HEK293T (cell line): ENCODE data around the gene HOXC4.

Experiments used
- BHLHE40 ChIP-seq: fragments of 450-650 bp; IDR thresholded peaks from 2 replicates; pipeline ENCODE4 v1.6.1; 2016; ENCODE audit warnings: mild to moderate bottlenecking, moderate library complexity, borderline replicate concordance
- CTBP1 ChIP-seq: fragments of 450-650 bp; IDR thresholded peaks from 2 replicates; pipeline ENCODE4 v1.6.1; 2016; ENCODE audit warnings: borderline replicate concordance
- ELF4 ChIP-seq: fragments of 450-650 bp; IDR thresholded peaks from 2 replicates; pipeline ENCODE4 v1.6.1; 2017; ENCODE audit warnings: antibody characterized with exemption
- FOXM1 ChIP-seq: fragments of 450-650 bp; IDR thresholded peaks from 2 replicates; pipeline ENCODE4 v1.6.1; 2017; ENCODE audit warnings: mild to moderate bottlenecking, borderline replicate concordance
- LEF1 ChIP-seq: fragments of 450-650 bp; IDR thresholded peaks from 2 replicates; pipeline ENCODE4 v1.6.1; 2017; ENCODE audit warnings: mild to moderate bottlenecking, borderline replicate concordance
- PKNOX1 ChIP-seq: fragments of 450-650 bp; IDR thresholded peaks from 2 replicates; pipeline ENCODE4 v1.6.1; 2016
- SUZ12 ChIP-seq: fragments of 450-650 bp; IDR thresholded peaks from 2 replicates; pipeline ENCODE4 v1.6.1; 2016; ENCODE audit warnings: mild to moderate bottlenecking
- TARDBP ChIP-seq: fragments of 450-650 bp; IDR thresholded peaks from 2 replicates; pipeline ENCODE4 v1.6.1; 2016

GRCh38 chr12:54040648-54041047 lies 13.0 kb upstream of the HOXC4 start:
- no peak for TF ChIP-seq ELF4
- TF ChIP-seq FOXM1: no peak
- no peak for TF ChIP-seq BHLHE40
- no peak for TF ChIP-seq LEF1
- TF ChIP-seq SUZ12: no peak
- no peak for TF ChIP-seq CTBP1
- TF ChIP-seq PKNOX1: no peak
- TF ChIP-seq TARDBP: no peak
